Retinal pigment epithelial cell (primary cell): ENCODE measurements around the gene LMO4.

Experiments used
- DNase-seq: peaks from one replicate; pipeline ENCODE4 v3.0.0-alpha.2; 2010; ENCODE audit warnings: low read depth
- H3K4me3 ChIP-seq: 2 replicates; pipeline ENCODE4 v1.5.1; 2011; ENCODE audit warnings: mild to moderate bottlenecking, low read length, control low read depth, moderate library complexity
- TF ChIP-seq, protein P1 (sequence below): conservative IDR thresholded peaks from 2 replicates; pipeline ENCODE4 v1.5.1; 2011; ENCODE audit warnings: low read depth, low read length, control low read depth, inconsistent platforms

Gene LMO4

DNA sequence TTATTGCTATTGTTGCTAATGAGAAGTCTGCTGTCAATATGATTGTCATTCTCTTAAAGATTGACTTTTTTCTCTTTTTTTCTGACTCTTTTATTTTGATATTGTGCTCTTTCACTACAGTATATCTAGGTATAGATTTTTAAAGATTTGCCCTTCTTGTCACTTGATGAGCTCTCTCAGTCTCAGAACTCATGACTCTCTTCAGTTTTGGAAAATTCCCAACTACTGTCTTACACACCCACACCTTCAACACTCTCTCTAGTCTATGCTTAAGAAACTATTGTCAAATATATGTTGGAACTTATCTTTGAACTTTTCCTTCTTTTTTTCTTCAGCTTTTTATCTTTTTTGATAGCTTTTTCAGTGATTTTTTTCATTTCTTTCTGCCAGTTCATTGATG lies 50.6 kb downstream of the LMO4 start:
- TF ChIP-seq, protein P1, sequence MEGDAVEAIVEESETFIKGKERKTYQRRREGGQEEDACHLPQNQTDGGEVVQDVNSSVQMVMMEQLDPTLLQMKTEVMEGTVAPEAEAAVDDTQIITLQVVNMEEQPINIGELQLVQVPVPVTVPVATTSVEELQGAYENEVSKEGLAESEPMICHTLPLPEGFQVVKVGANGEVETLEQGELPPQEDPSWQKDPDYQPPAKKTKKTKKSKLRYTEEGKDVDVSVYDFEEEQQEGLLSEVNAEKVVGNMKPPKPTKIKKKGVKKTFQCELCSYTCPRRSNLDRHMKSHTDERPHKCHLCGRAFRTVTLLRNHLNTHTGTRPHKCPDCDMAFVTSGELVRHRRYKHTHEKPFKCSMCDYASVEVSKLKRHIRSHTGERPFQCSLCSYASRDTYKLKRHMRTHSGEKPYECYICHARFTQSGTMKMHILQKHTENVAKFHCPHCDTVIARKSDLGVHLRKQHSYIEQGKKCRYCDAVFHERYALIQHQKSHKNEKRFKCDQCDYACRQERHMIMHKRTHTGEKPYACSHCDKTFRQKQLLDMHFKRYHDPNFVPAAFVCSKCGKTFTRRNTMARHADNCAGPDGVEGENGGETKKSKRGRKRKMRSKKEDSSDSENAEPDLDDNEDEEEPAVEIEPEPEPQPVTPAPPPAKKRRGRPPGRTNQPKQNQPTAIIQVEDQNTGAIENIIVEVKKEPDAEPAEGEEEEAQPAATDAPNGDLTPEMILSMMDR, result no peak
- no peak overlapping the region for H3K4me3 ChIP-seq
- no peak for DNase-seq

DNA sequence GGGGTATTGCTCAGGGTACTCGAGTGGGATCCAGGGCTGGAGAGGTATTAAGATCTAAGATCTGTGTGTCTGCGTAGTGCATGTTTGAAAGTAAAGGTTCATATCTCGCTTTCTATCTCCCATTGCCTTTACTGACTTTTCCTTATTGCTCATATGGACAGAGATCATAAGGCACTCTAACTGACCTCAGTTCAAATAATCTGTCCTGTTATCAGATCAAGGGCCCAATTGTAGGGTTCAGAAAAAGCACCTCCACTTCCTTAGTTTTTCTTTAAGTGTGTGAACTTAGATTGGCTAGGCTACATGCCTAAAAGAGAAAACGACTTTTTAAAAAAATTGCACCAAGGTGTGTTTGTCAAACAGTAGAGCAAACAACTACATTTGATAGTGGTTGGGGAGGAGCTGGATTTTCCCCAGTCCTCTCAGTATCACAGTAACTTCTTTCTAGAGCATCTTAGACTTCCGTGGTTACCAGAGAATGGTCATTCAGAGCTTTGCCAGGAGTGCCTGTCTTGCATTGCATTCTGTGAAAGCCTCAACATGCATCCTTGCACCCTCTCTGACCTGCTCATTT lies 57.6 kb downstream of the LMO4 start:
- H3K4me3 ChIP-seq, result no peak overlapping the region
- no peak for DNase-seq
- TF ChIP-seq, protein P1, result no peak

DNA sequence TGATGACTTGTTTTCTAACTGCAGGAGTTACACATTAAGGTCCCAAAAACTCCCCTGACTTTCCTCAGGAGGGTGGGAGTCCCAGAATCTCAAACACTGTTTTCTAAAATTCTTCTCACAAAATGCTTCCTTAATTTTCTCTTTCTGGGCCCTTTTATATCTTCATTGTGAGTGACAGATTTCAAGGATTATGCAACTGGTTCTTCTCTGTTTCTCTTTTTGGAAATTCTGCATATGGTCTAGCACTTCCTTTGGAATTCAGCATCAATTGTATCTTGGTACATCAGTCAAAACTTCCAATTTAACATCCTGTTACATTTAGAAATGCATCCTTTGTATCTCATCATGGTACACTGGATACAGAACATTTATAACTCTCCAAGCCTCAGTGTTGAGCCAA lies 59.7 kb downstream of the LMO4 start:
- TF ChIP-seq, protein P1, result no peak
- H3K4me3 ChIP-seq, result no peak overlapping the region

DNA sequence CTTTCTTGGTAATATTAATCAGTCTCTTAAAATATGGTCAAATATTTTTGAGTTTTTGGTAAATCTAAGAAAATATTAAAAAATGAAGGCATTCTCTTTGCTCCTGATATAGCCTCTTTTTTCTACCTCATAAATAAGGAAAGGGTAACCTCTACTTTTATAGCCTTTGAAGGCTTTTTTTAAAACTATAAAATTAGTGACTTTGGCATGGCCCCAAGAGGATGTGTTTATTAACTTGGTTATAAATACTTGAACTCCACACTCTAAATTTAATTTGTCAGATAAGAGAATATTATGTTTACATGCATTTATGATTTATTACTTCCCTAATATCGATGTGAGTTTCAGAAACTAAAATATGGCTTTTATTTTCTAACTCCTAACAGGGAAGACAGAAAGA lies 60.3 kb downstream of the LMO4 start:
- TF ChIP-seq, protein P1, result no peak
- DNase-seq, result no peak
- no peak overlapping the region for H3K4me3 ChIP-seq

More for the DNA sequence above, 59.7 kb downstream of the LMO4 start:
- DNase-seq, result no peak

DNA sequence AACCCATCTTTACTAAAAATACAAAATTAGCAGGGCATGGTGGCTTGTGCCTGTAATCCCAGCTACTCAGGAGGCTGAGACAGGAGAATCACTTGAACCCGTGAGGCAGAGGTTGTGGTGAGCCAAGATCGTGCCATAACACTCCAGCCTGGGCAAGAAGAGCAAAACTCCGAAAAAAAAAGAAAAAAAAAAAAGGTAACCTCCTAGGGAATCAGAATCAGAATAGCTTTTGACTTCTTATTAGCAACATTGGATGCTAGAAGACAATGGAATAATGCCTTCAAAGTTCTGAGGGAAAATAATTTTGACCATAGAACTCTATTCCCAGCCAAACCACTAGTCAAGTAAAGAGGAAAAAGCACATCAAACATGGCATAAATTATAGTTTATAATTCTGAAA lies 60.9 kb downstream of the LMO4 start:
- no peak for DNase-seq
- TF ChIP-seq, protein P1, result no peak
- no peak overlapping the region for H3K4me3 ChIP-seq

DNA sequence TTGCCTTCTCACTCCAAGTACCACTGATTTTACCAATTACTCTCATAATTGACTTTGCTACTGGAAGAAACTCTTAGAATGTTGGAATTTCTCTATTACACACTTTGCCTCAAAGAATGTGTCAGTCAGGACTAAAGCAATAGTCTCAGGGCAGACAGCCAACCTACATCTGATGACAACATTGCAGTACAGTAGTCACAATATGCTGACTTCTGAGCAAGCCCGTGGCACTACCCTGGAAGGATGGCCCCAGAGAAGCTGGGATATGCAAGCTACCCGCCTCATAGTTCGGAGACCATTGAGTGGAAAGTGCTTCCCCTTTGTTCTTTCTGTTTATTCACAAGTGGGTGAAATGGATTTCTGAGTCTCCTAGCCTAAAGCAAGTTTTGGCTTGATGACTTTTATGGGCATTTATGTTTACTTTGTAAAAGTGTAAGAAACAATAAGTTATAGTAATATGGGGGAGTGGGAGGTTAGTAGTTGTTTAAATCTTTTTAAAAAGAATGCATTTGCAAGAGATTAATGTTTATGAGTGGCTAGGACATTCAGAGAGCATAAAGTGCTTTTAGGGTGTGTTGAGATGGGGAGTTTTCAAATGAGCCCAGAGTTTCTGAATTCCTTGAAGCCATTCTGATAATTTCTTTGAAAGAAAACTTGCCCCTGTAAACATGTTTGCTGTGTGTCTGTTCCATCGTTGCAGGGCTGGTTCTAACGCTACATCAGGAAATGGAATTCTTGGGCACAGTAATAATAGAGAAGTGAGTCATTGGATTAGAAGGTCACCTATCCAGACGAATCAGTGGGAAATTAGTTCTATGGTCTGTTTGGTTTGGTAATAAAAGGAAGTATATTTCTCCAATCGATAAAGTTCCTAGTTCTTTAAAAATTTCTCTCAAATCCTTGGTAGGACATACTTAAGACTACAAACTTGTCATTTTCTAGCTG lies 63.8 kb downstream of the LMO4 start:
- TF ChIP-seq, protein P1, result no peak
- peak; percentile 96 for DNase-seq
- no peak overlapping the region for H3K4me3 ChIP-seq

DNA sequence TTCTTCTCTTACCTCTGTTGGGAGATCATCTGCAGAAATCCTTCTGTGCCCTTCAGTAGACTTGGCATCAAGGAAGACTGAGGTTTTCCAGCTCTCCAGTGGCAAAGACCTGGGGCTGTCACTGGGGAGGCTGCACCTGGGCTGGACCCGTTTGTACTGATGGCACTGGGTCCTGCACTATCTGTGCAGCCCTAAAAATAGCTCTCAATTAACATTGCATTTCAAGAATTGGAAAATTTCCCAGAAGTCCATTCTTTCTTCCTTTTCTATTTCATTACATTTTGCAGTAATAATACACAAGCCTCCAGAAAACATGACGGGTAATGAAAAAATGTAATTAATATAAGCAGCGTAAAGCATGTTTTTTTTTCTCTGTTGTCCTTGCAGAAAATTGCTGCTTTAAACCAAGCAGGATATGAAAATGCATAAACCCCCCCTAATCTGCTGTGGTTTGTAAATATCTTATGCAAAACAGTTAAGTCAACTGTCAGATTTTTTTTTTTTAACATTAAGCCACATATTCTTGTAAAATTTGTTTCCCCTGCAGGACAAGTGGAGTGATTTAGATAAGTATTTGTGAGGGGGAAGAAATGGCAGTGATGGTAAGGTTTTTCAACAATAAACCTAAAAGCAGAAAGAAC lies 64.9 kb downstream of the LMO4 start:
- no peak for DNase-seq
- no peak overlapping the region for H3K4me3 ChIP-seq
- TF ChIP-seq, protein P1, result no peak
